GM18508 (cell line): ENCODE results near the gene ARMS2.

Experiments
- ATAC-seq: cut with Tn5 transposase; IDR thresholded peaks from one replicate; pipeline ENCODE4 v1.9.1; 2021; ENCODE audit warnings: moderate number of reproducible peaks; ENCODE audit not compliant: insufficient read depth, unreplicated experiment

ARMS2 gene, protein sequence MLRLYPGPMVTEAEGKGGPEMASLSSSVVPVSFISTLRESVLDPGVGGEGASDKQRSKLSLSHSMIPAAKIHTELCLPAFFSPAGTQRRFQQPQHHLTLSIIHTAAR

DNA sequence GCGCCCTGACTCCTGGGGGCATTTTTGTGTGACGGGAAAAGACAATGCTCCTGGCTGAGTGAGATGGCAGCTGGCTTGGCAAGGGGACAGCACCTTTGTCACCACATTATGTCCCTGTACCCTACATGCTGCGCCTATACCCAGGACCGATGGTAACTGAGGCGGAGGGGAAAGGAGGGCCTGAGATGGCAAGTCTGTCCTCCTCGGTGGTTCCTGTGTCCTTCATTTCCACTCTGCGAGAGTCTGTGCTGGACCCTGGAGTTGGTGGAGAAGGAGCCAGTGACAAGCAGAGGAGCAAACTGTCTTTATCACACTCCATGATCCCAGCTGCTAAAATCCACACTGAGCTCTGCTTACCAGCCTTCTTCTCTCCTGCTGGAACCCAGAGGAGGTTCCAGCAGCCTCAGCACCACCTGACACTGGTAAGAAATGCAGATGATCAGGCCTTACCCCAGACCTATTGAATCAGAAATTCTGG, at the start of gene ARMS2:
TSS of gene ARMS2 (plus strand) at position 51 of the 478 bp plus-strand sequence. CDS start at position 126, 75 bp downstream.
- ATAC-seq = no peak

DNA sequence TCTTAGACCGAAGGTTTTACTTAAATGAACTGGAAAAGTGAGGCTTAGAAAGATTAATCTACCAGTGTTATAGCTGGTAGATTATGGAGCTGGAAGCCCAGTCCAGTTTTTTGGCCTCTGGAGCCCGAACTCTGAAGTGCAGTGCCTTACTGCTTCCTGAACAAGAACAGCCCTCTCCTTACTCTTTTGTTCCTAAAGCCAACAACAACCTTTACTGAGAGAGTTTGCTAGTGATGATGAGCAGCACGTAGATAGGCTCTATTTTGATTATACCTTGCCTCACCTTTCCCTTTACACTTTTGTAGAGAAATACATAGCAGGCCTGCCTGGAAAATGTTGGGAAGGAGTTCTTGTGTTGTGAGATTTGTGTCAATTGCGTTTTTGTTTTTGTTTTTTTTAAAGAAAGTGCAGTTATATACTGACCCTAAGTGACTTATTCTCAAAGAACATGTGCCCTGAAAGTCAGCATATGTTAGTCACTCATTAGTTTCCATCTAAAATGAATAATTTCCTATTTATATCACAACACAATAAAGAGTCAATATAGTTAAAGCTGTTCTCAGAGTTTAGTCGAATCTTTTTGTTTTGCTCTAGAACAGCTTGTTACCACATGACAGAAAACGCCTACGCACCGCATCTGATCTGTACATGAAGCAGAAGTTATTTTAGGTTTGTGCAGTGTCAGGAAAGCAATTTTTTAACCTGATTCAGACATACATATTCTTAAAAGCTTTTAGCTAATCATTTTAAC, 46.9 kb upstream of the ARMS2 start:
- no peak for ATAC-seq

DNA sequence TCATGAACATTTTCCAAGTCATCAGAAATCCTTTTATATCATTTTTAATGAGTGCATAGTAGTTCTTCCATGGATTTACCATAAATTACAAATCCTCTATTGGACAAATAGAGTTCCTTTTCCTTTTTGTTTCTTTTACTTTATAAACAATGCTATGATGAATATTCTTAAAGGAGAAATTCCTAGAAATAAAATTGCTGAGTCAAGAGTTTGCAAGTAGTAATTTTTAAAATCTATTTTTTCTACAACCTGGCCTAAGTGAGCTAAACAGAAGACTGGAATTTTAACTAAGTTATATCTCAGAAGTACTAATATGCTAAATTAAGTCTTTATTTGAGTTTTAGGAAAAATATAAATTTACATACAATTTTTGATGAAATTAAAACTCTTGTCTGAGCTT, 41.1 kb upstream of the ARMS2 start:
- ATAC-seq = no peak

DNA sequence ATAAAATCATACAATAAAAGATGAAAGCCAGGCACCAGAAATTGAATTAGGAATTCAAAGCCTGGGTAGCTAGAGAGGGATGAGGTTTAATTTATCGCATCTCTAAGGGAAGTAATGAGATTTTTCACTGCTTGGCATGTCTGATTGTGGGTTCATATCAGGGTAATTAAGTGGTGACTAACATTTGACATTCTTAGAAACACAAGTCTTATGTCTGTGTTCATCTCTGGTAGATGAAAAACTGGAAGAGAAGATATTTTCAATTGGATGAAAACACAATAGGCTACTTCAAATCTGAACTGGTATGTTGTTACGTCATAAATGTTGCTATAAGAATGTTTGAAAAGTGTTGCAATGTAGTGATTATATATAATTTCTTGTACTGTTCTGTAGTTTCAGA, 36.8 kb upstream of the ARMS2 start:
- no peak for ATAC-seq

DNA sequence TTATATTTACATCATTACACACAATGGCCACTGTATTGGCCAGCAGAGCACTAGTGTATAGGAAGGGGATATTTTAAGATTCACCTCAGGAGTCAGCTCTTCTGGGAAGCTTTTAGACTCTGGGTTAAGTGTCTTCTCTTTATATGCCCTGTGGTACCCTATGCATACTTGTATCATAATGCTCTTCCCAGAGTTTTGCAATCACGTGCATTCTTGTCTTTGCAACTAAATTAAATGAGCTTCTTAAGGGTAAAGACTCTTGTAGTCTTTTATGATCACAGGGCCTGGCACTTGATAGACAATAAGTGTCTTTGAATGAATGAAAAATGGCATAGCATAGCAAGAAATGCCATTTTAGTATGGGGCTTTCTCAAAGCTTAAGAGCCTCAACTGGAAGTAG, 35.4 kb upstream of the ARMS2 start:
- no peak for ATAC-seq

DNA sequence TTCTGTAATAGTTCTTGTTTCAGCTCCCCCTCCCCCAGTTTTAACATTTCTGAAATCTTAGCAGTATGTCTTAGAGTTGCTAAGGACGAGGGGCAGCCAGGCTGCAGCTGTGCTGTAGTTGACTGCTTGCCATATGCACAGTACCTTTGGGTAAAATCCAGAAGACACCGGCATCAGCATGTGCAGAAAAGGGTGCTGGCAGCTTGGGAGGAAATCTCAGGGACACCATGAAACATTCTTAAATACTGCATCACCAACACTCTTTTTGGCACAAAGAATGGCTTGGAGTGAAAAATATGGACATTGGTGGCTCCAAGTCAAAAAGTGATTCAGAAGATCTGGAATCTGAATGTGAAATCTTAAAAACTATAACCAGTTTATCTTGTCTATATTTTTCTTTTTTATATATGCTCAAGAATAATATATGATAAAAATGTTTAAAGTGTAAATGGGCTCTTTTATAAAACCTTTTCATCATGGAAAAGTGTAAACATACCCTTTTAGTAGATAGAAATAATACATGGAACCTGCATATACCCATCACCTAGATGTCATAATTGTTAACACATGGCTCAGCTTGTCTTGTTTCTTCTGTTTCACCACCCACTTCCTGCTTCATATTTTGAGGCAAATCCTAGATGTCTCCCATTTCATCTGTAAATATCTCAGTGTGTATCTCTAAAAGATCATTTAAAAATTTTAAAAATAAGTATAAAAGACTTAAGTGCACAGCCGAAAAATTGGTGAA, 34.4 kb upstream of the ARMS2 start:
- no peak for ATAC-seq

DNA sequence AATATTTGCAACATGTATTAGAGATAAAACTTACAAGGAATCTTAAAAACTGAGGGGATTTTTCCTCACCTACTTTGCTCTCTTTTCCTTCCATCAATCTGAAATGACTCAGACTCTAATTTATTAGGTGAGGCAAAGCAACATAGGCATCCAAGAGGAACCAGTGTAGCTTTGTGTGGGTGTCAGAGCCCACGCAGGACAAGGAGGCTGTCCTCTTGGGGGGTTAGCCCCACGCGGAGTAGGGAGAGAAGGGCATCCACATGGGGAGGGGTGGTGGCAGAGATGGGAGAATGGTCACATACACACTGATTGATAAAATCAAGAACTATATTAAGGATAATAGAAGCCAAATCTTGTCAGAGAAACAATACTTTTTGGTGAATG, 33.8 kb upstream of the ARMS2 start:
- no peak for ATAC-seq

DNA sequence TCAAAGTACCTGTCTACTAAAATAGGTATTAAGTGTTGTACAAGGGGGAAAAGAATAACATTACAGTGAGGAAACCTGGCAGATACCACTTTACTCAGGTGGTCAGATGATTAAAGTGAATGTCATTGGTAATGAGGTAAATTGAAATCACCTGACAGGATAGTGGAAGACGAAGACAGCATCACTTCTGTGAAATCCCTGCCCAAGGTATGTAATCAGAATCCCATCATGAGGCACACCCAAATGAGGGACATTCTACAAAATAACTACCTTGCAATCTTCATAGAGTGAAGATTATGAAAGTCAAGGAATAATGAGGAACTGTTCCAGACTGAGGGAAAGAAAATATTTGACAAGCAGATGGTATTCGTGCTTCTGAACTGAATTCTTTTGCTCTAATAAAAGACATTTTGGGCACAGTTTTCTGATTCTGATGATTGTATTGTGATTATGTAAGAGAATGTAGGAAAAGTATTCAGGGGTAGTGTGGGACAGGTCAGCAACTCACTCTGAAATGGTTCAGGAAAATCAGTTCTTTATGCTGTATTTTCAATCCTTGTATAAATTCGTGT, 33.3 kb upstream of the ARMS2 start:
- no peak for ATAC-seq

DNA sequence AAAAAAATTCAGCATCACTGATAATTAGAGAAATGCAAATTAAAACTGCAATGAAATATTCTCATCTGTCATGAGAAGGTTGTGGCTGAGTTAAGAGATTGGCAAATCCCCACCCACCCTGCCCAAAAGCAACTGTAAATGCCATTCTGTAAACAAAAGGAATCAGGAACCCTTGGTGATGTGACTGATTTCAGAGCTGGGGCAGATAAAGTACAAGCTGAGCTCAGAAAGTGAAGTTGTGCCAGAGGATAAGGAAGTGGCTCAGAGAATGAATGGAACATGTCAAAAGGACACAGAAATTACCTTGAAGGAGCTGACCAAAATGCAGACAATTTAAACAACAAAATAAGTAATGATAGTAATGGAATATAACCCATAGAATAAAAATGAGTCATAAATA, 32.7 kb upstream of the ARMS2 start:
- ATAC-seq = no peak

DNA sequence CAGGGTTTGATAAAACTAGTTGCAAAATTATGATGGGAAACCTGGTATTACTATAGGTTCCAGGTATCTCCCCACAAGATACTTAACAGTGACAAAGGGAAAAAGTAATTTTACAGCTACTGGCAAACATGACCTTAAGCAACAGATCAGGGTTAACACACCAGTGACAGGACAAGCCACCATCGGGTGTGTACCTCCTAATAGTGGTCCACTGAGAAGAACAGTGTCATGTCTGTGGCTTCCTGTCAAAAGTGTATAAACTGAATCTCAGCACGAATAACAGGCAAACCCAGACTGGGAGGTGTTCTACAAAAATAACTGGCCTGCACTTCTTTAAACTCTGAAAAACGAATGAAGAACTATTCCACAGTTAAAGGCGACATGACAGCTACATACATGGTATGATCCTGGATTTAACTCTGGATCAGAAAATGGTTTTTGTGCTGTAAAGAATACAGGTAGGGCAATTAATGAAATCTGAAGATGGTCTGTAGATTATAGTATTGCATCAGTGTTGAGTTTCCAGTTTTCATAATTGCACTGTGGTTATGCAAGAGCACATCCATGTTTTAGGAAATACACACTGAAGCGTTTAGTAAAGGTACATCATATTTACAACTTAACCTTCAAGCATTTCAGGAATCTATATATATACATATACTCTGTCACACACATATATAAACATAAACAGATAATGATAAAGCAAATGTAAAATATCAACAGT, 32.0 kb upstream of the ARMS2 start:
- ATAC-seq = no peak

DNA sequence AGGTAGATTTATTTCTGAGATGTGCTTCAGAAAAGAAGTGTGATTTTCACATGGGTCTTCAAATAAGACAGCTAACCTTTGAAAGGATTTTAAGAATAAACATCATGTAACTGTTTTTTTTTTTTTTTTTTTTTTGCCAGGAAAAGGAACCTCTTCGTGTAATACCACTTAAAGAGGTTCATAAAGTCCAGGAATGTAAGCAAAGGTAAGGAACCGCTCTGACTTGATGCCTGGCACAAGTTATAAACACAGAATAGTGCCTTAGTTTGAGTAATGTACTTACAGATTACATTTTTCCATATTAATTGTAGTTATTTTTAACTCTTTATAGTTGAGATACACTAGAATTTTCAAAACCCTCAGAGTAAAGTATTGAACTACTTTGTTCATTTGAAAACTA, 30.4 kb upstream of the ARMS2 start:
- ATAC-seq = no peak

DNA sequence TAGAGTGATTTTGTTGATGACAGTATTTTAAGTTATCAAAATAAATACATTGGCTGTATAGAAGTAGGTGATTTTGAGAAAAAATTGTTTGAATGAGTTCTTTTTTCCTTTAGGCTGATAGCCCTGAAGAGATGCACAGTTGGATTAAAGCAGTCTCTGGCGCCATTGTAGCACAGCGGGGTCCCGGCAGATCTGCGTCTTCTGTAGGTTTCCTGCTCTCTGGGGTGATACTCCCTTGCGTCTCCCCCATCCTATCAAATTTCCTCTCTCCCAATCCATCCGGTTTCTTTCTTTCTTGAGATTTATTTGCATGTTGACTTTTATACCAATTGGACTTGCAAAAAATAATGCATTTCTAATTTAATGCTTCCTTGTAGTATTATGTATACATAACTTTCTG, 27.6 kb upstream of the ARMS2 start:
- ATAC-seq = no peak

DNA sequence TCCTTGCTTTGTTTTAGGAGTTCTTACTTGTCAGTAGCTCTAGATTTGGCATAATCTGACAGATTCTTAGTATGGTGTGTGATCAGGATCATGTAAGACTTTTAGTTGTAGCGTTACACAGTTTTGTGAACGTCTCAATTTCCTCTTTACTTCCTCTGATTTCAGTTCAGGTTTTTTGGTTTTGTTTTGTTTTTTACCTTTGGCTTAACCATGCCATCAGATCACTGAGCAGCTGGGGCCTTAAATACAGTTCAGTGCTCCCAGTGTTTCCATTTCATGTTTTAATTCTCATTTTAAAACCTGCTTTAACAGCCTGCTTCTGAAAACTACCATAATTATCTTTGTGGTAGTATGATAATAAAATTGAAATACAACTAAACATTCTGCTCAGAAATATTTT, 27.2 kb upstream of the ARMS2 start:
- no peak for ATAC-seq

DNA sequence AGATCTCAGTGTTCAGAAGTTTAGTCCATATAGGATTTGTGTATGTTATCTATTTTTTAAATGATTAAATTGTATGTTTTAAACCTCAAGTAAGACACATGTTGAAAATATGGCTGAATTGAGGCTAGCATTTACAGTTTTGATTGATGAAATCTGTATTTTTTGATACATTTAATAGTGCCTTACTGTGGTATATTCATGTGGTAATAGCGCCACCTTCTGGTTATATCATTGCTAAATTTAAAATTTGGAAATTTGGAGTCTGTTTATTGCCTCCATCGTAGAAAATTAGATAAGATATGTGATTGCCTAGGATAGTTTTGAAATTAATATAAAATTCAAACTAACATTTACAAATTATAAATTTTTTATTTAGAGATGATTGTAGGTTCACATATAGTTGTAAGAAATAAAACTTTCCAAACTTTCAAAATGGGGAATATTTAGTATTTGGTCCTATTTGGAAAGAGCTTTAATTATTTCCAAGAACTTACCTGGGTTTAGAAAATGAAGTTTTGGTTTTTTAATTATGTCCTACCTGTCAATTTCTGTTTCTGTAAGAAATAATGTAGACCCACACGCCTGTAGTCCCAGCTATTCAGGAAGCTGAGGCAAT, 19.1 kb upstream of the ARMS2 start:
- no peak for ATAC-seq

DNA sequence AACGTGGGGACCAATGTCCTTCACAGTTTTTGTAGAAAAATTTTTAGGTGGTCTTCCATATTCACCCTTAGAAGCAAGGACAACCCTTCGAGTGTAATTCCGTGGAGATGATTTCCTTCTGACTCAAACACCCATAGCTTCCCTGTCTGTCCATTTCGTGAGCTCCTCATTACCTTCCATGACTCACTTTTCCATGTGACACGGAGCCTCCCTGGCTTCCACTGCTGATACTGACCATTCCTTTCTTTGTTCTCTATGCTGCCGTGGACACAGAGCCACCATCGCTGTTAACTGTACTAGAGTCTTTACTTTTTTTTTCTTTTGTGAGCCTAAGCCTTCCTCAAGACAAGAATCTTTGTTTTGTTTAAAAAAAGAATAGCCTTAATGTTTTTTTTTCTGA, 12.5 kb upstream of the ARMS2 start:
- no peak for ATAC-seq

DNA sequence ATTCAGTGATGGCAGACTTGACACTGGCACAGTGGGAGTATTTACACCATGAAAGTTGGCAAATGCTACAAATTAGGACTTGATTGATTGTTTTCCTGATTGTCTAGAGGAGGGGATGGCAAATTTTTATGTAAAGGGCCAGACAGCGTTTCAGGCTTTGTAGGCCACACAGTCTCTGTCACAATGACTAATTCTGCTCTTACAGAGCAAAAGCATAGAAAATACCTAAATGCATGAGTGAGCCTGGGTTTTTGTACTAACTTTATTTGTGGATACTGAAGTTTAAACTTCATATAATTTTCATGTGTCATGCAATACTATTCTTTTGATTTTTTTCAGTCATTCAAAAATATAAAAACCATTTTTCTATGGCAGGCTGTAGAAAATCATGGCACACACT, 9.0 kb upstream of the ARMS2 start:
- ATAC-seq = no peak

DNA sequence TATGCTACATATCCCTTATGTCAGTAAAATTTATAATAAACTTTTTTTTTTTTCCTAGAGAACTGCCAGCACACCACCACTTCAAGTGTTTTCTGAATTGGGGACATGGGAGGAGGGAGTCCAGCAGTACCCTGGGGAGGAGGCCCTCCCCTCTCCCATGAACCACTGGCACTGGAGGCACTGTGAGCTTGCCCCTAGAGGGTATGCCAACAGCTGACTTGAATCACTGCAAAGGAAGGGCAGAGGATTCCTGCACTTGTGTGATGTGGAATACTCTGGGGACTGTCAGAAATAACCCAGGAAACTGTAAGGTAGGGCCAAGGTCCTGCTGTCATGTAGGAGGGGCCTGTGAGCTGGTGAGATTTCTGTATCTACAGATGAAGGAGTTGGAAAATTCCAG, 8.5 kb upstream of the ARMS2 start:
- no peak for ATAC-seq

DNA sequence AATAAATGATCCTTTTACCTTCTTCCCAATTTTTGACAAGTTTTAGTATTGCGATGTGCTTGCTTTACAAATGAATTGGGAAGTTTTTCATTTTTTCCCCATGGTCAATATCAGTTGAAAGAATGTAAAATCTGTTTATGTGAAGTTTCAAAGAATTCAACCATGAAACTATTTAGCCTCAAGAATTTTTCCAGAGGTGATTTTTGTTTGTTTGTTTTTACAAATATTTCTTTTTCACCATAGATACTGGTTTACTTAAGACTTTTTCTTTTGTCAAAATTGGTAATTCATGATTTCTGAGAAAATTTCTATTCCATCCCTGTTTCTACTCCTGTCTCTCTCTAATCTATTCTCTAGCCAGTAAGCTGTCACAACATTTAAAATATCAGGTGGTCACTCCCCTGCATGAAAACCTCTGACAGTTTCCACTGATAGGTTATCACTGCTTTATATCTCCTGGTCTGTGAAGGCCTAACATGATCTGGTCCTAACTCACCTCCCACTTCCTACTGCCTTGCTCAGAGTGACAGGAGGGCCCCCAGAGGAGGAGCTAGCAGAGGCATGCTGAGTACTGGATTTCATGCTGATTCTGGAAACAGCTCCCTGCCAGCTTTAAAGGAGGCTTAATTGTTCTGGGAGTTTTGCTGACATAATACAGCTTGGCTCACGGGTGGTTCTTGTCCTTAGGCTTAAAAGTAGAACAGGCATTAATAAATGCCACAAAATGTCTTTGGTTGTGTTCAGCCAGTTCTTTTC, 7.6 kb upstream of the ARMS2 start:
- ATAC-seq = no peak

DNA sequence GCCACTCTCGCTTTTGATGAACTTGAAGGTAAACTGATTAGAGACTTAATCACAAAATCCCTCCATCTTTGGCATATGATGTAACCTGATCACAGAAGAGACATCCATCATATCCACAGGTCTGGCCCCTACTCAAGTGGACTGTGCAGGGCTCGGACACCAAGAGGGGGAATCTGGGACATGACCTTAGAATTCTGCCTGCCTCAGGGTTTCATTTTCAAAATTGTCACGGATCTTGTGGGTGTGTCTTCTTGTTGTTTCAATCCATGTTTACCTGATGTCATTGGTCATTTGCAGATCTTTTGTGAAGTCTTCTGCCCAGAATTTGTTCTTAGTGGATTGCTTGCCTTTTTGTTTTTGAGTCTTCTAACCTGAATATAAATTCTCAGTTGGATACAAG, 5.9 kb upstream of the ARMS2 start:
- ATAC-seq = no peak

DNA sequence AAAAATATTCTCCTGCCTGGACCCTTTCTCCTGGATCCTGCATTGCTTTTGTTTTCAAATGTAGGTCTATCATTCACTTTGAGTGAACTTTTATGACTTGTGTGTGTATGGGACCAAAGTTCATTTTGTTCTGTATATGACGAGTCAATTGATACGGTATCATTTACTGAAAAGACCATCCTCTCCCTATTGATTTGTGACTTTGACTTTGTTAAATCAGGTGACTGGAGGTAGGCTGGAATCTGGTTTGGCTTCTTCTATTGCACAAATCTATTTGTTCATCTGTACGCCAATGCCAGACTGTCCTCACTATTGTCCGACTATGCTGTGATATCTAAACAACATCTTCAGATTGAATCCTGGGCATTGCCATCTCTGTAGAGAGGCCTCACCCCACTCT, 5.3 kb upstream of the ARMS2 start:
- no peak for ATAC-seq
